IPS-18c (cell line): ENCODE measurements around the gene ABI1.
"Not testable (repeated sequence)": the region's sequence is repeated elsewhere in the genome, so short reads cannot be mapped to it uniquely, and the experiment has no call there.

ENCODE experiments used
- H3K4me3 ChIP-seq: 2 replicates; pipeline ENCODE4 v1.7.0; 2013; ENCODE audit warnings: low read depth, mild to moderate bottlenecking, low read length, moderate library complexity; ENCODE audit not compliant: insufficient read depth
- H3K9me3 ChIP-seq: one replicate; pipeline ENCODE4 v1.6.1; 2013; ENCODE audit warnings: mild to moderate bottlenecking, low read length, moderate library complexity; ENCODE audit not compliant: control insufficient read depth, insufficient read depth

The ABI1 gene

GRCh38 chr10:26792758-26793495 lies 67.8 kb downstream of the ABI1 start:
- Histone ChIP-seq H3K4me3 (no peak overlapping the region), H3K9me3 (no peaks in the 10 kb centered on the region)

- no peaks in the 10 kb centered on the region for H3K9me3 ChIP-seq
Observed at GRCh38 chr10:26790221-26790995, 70.3 kb downstream of the ABI1 start.

GRCh38 chr10:26789779-26790178 lies 71.0 kb downstream of the ABI1 start:
- H3K9me3 ChIP-seq, H3K4me3 ChIP-seq: not testable (repeated sequence)

More at GRCh38 chr10:26790221-26790995, 70.3 kb downstream of the ABI1 start:
- H3K4me3 ChIP-seq, result no peak overlapping the region

- H3K9me3 ChIP-seq, result no peaks in the 10 kb centered on the region
- no peak overlapping the region for H3K4me3 ChIP-seq
Observed at GRCh38 chr10:26787362-26787761, 73.4 kb downstream of the ABI1 start.

GRCh38 chr10:26781797-26782196 lies 79.0 kb downstream of the ABI1 start:
- H3K9me3 ChIP-seq, result no peaks in the 10 kb centered on the region
- no peak overlapping the region for H3K4me3 ChIP-seq

- no peaks in the 10 kb centered on the region for H3K9me3 ChIP-seq
- H3K4me3 ChIP-seq, result no peak overlapping the region
Observed at GRCh38 chr10:26780793-26781601, 79.8 kb downstream of the ABI1 start.

GRCh38 chr10:26780106-26780792 lies 80.5 kb downstream of the ABI1 start:
- no peaks in the 10 kb centered on the region for H3K9me3 ChIP-seq
- no peak overlapping the region for H3K4me3 ChIP-seq

- H3K4me3 ChIP-seq, result no peak overlapping the region
- no peaks in the 10 kb centered on the region for H3K9me3 ChIP-seq
Observed at GRCh38 chr10:26779176-26779860, 81.4 kb downstream of the ABI1 start.

- Histone ChIP-seq H3K4me3 (no peak overlapping the region), H3K9me3 (no peaks in the 10 kb centered on the region)
Observed at GRCh38 chr10:26777686-26778085, 83.1 kb downstream of the ABI1 start.

GRCh38 chr10:26776258-26776657 lies 84.5 kb downstream of the ABI1 start:
- H3K9me3 ChIP-seq, result no peaks in the 10 kb centered on the region

GRCh38 chr10:26773633-26774032 lies 87.1 kb downstream of the ABI1 start:
- no peaks in the 10 kb centered on the region for H3K9me3 ChIP-seq
- no peak overlapping the region for H3K4me3 ChIP-seq

More at GRCh38 chr10:26776258-26776657, 84.5 kb downstream of the ABI1 start:
- no peak overlapping the region for H3K4me3 ChIP-seq

GRCh38 chr10:26770069-26770468 lies 90.7 kb downstream of the ABI1 start:
- Histone ChIP-seq H3K9me3 (no peaks in the 10 kb centered on the region), H3K4me3 (no peak overlapping the region)

GRCh38 chr10:26765549-26765948 lies 95.2 kb downstream of the ABI1 start:
- H3K9me3 ChIP-seq, result no peaks in the 10 kb centered on the region
- H3K4me3 ChIP-seq, result no peak overlapping the region

GRCh38 chr10:26759008-26759407 lies 101.8 kb downstream of the ABI1 start:
- H3K9me3 ChIP-seq, result no peaks in the 10 kb centered on the region
- no peak overlapping the region for H3K4me3 ChIP-seq

- H3K9me3 ChIP-seq, result no peaks in the 10 kb centered on the region
- H3K4me3 ChIP-seq, result no peak overlapping the region
Observed at GRCh38 chr10:26755443-26755903, 105.3 kb downstream of the ABI1 start.

- no peaks in the 10 kb centered on the region for H3K9me3 ChIP-seq
Observed at GRCh38 chr10:26746061-26746460, 114.7 kb downstream of the ABI1 start.

More at GRCh38 chr10:26746061-26746460, 114.7 kb downstream of the ABI1 start:
- H3K4me3 ChIP-seq, result no peak overlapping the region
